SK-N-MC (cell line): ENCODE data around the gene ACO2.

Source experiments
- EZH2 ChIP-seq: fragments of 200-600 bp; sonication (generic); IDR thresholded peaks from one replicate; pipeline ENCODE4 v1.6.1; 2017; ENCODE audit warnings: antibody characterized with exemption
- POLR2AphosphoS5 ChIP-seq: IDR thresholded peaks from 2 replicates; pipeline ENCODE4 v1.6.1; 2012; ENCODE audit warnings: mild to moderate bottlenecking, low read depth, low read length, borderline replicate concordance

DNA sequence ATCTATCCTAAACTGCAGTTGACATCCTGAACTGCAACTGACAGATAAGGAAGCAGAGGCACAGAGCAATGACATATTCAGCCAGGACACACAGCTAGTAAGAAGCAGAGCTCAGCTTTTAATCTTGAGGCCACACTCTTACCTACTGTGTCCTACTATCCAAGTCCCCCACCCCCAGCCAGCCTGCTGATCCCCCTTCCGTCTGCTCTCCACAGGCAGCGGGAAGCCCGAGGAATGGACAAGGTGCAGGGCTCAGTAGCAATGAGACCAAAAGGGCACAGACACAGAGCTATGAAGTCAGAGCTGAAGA, 71.0 kb downstream of the ACO2 start:
- TF ChIP-seq EZH2 (no peak), POLR2AphosphoS5 (no peak)
